Mesothelial cell of epicardium (in vitro differentiated cells): ENCODE measurements around the gene TP53AIP1. TPM values are rescaled to one million over a fixed set of nuclear protein-coding genes. Genes with fewer than 3 reads are reported as not detected.

Experiments used
- DNase-seq, 2 experiments: peaks; one replicate each; pipeline ENCODE4 v3.0.0; 2021; ENCODE audit warnings: low spot score in 2 of 2; ENCODE audit not compliant: unreplicated experiment in 2 of 2
- H3K27ac Mint-ChIP-seq: 2 replicates; pipeline ENCODE4 v1.8.0; 2021; ENCODE audit warnings: mixed read lengths
- H3K27me3 Mint-ChIP-seq: 2 replicates; pipeline ENCODE4 v1.8.0; 2021; ENCODE audit warnings: low read depth, mixed read lengths
- H3K36me3 Mint-ChIP-seq: 2 replicates; pipeline ENCODE4 v1.8.0; 2021; ENCODE audit warnings: mixed read lengths
- H3K4me1 Mint-ChIP-seq: 2 replicates; pipeline ENCODE4 v1.8.0; 2021; ENCODE audit warnings: mixed read lengths
- H3K4me3 Mint-ChIP-seq: 2 replicates; pipeline ENCODE4 v1.8.0; 2021; ENCODE audit warnings: mild to moderate bottlenecking, moderate library complexity, mixed read lengths
- H3K9me3 Mint-ChIP-seq: 2 replicates; pipeline ENCODE4 v1.8.0; 2021; ENCODE audit warnings: mixed read lengths
- total RNA-seq: library from RNA; stranded (reverse); gene quantifications from 3 replicates; pipeline ENCODE4 v1.2.1, GENCODE V29; 2021
- TF ChIP-seq, protein P1 (sequence below): fragments of 200-600 bp; sonication (generic); IDR thresholded peaks from one replicate; pipeline ENCODE4 v1.5.0; 2021; ENCODE audit warnings: antibody characterized with exemption; ENCODE audit not compliant: unreplicated experiment

Gene TP53AIP1
- total RNA-seq, 1 donor from 2014 or later: 0.45 TPM

DNA sequence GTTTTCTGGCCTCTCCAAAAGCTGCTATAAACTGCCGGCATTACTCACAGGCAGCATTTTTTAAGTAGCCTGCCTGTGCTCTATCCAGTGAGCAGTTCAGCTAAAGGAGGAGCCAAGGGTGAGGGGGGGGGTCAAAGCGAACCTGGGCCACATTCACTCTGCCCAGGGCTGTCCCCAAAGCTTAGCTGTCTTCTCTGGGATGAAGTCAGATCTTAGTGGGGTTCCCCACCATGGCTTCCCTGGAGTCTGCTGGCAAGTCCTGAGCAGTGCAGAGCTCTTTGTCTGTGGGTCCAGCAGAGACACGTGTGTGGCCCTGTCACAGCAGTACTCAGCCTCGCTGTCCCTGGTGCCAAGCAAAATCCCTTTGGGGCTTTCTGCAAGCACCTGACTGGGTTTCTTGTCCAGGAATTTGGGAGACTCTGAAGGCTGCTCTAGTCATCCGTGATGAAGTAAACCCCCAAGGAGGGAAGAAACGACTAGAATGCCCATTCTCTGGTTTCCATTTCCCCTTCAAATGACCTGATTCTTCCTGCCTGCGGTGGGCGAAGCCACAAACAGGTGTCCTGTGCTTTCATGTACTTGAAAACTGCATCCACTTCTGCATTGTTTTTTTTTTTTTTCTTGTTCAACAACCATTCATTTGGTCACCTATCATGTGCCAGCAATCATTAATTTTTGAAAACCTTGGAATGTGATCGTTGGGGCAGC, 48.9 kb downstream of the TP53AIP1 start:
- DNase-seq: no peak
- peaks cover 39% of the 10 kb centered on the region for H3K27me3 Mint-ChIP-seq
- peaks cover 27% of the 10 kb centered on the region for H3K4me1 Mint-ChIP-seq
- H3K4me3 Mint-ChIP-seq: no peak overlapping the region
- TF ChIP-seq, protein P1, sequence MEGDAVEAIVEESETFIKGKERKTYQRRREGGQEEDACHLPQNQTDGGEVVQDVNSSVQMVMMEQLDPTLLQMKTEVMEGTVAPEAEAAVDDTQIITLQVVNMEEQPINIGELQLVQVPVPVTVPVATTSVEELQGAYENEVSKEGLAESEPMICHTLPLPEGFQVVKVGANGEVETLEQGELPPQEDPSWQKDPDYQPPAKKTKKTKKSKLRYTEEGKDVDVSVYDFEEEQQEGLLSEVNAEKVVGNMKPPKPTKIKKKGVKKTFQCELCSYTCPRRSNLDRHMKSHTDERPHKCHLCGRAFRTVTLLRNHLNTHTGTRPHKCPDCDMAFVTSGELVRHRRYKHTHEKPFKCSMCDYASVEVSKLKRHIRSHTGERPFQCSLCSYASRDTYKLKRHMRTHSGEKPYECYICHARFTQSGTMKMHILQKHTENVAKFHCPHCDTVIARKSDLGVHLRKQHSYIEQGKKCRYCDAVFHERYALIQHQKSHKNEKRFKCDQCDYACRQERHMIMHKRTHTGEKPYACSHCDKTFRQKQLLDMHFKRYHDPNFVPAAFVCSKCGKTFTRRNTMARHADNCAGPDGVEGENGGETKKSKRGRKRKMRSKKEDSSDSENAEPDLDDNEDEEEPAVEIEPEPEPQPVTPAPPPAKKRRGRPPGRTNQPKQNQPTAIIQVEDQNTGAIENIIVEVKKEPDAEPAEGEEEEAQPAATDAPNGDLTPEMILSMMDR: no peak
- H3K27ac Mint-ChIP-seq: no peak overlapping the region
- no peaks in the 10 kb centered on the region for H3K36me3 Mint-ChIP-seq
- H3K9me3 Mint-ChIP-seq: no peaks in the 10 kb centered on the region

DNA sequence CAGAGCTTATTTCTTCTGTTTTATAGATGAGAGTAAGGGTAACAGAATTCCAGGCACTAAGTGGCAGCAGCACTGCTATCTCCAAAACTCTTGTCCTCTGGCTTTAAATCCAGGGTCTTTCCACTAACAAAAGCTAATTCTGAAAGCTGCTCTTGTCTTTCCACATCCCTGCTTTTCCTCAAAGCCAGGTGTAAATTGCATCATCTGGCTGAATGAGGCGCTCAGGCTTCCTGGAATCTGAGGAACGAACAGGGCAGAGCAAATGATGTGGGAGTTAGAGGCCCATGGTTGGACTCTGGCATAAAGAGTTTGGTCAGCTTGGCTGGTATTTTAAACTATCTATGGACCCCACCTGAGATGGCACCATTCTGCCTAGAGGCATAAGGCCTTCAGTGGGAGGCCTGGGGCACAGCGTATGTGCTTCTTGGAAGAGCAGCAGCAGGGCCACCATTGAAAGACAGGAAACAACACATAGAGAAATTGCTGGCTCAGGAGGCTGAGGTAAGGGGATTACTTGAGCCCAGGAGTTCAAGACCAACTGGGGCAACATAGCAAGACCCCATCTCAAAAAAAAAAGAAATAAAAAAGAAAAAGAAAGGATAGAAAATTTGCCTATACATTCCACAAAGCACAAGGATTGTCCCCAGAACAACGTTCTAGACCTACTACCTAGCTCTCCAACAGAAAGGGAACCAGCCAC, 49.7 kb downstream of the TP53AIP1 start:
- no peaks in the 10 kb centered on the region for H3K9me3 Mint-ChIP-seq
- peaks cover 31% of the 10 kb centered on the region for H3K4me1 Mint-ChIP-seq
- DNase-seq: no peak
- no peaks in the 10 kb centered on the region for H3K36me3 Mint-ChIP-seq
- TF ChIP-seq, protein P1: no peak
- H3K4me3 Mint-ChIP-seq: no peak overlapping the region
- peaks cover 40% of the 10 kb centered on the region for H3K27me3 Mint-ChIP-seq
- H3K27ac Mint-ChIP-seq: no peak overlapping the region

DNA sequence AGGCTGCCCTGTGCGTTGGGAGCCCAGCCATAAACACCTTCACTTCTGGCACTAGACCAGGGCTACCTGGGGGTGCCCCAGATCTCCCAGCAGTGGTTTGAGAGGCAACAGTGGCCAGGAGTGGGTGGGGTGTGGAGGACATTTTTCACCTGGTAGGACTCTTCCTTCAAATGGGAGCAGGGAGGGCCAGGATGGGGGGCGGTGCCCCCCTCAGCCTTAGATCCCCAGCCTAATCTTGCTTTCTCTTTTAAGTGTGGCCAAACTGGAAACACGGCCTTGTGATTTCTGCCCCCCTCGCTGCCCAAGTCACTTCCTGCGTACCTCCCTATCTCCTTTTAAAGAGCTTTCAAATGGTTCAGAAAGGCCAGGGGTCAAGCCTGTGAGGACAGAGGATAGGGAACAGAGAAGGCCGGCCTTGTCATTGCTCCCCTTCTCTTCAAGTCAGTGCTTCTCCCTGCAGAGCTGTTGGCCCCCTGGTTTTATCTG, 50.7 kb downstream of the TP53AIP1 start:
- TF ChIP-seq, protein P1: no peak
- no peak for DNase-seq
- H3K4me1 Mint-ChIP-seq: peaks cover 35% of the 10 kb centered on the region
- H3K4me3 Mint-ChIP-seq: peak overlapping the region; percentile 74
- H3K27me3 Mint-ChIP-seq: peaks cover 43% of the 10 kb centered on the region
- H3K27ac Mint-ChIP-seq: no peak overlapping the region
- no peaks in the 10 kb centered on the region for H3K9me3 Mint-ChIP-seq
- no peaks in the 10 kb centered on the region for H3K36me3 Mint-ChIP-seq

DNA sequence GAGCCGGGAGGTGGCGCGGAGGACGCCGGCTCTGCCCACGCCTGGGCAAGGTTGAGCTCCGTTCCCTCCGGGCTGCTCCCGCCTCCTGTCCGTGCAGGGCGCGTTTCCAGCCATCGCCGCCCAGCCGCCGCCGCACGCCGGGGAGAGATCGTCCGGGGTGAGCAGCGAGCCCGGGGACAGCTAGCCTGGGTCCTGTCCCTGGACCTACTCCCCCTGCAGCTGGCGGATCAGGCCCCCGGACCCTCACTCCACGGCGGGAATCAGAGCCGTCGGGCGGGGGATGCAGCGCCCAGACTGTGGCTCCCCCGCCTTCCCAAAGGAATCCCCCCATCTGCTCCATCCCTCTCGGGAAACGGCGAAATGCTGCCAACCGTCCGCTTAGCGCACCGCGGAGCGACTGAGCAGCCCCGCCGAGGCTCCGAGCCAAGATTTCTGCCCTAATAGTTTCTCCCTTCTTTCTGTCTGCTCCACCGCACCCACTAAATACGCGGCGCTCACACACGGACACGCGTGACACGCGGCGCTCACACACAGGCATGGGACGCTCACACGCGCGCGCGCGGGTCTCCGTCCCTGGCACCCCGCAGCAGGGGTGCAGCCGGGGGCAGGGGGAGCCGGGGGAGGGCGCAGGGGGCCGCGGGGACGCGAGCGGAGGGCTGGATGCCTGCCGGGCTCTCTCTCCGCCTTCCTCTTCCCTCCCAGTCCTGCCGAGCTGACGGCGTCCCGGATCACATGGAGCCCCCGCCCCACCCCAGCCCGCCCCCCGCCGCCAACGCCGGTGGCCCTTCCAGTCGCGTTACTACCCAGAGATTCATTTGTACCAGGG, 51.9 kb downstream of the TP53AIP1 start, which contains the start of gene KCNJ5:
Gene KCNJ5, plus strand, starts transcription at position 814 of the 826 bp plus-strand sequence. CDS start 19,918 bp downstream, outside the sequence.
- peak within 1 kb of the TSS; percentile 66 for H3K27ac Mint-ChIP-seq

DNA sequence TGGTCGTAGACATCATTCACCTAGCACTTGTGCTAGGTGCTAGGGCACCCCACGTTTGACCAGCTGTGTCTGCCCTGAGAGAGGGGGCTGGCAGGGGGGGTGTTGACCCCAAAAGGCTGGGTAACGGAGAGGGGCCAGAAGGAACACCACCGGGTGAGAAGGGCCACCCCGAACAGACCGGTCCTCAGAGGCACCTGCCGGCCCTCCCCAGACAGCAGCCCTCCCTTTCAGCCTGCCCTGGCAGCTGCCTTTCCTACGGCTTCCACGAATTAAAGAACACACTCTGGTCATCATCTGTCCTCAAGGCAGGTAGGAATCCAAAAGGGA, 52.5 kb downstream of the TP53AIP1 start:
- no peak for DNase-seq
- no peaks in the 10 kb centered on the region for H3K9me3 Mint-ChIP-seq
- no peaks in the 10 kb centered on the region for H3K36me3 Mint-ChIP-seq
- H3K27ac Mint-ChIP-seq: no peak overlapping the region
- TF ChIP-seq, protein P1: no peak
- H3K4me3 Mint-ChIP-seq: peak overlapping the region; percentile 74
- peaks cover 32% of the 10 kb centered on the region for H3K4me1 Mint-ChIP-seq
- H3K27me3 Mint-ChIP-seq: peaks cover 48% of the 10 kb centered on the region

More for the DNA sequence above, 51.9 kb downstream of the TP53AIP1 start, which contains the start of gene KCNJ5:
- TF ChIP-seq, protein P1: no peak
- Mint-ChIP-seq H3K27me3 (peaks cover 45% of the 10 kb centered on the region), H3K4me3 (peak within 1 kb of the TSS; percentile 74), H3K4me1 (peaks cover 32% of the 10 kb centered on the region), H3K36me3 (no peaks in the 10 kb centered on the region), H3K9me3 (no peaks in the 10 kb centered on the region)
- DNase-seq: peak in 1 of 2 experiments; percentile 66
